HCT116 (cell line): ENCODE data around the gene GALNS. TPM values are rescaled to one million over a fixed set of nuclear protein-coding genes. Genes with fewer than 3 reads are reported as not detected.

ENCODE experiments used
- ATAC-seq: fragments of 200-7000 bp; cut with Tn5 transposase; 2 replicates; pipeline ENCODE4 v1.9.1; 2020; ENCODE audit warnings: mild to moderate bottlenecking, moderate library complexity
- BruUV-seq: library from RNA; stranded (reverse); fragments of 400-500 nt; replicated peaks from 2 replicates; lab custom pipeline; 2021; lab: Mats Ljungman, UMichigan
- CTCF ChIA-PET: fragments of 300-600 bp; sonication (Branson Sonifier 250); formaldehyde crosslinking; loops from one replicate; lab custom pipeline; 2021; ENCODE audit warnings: antibody characterized with exemption; lab: Charles Lee
- POLR2A ChIA-PET: fragments of 300-600, 350-600 bp; sonication (Branson Sonifier 250); formaldehyde crosslinking; loops from one replicate; lab custom pipeline; 2021; ENCODE audit warnings: antibody characterized with exemption; lab: Charles Lee
- RAD21 ChIA-PET, 2 experiments: fragments of 300-600 bp; sonication (Branson Sonifier 250); formaldehyde crosslinking; loops; one replicate each; lab custom pipeline; 2023; ENCODE audit warnings: low total read pairs in 2 of 2; ENCODE audit not compliant: uncharacterized antibody in 2 of 2, unreplicated experiment in 2 of 2, low non-redundant PET in 1 of 2; lab: Charles Lee
- DNase-seq: peaks from one replicate; pipeline ENCODE4 v3.0.0-alpha.2; 2010; ENCODE audit warnings: low read depth, low spot score
- H2AFZ ChIP-seq: fragments of 200-600 bp; shearing (Covaris generic), sonication (generic); 2 replicates; pipeline ENCODE4 v1.6.1; 2017; ENCODE audit warnings: low read depth, mixed run types, mixed read lengths, antibody characterized with exemption, low read length; ENCODE audit not compliant: poor library complexity, severe bottlenecking
- H3K27ac ChIP-seq: 2 replicates; pipeline ENCODE4 v1.5.1; 2012; ENCODE audit warnings: low read depth, low read length
- H3K27me3 ChIP-seq: fragments of 200-600 bp; sonication (generic); 2 replicates; pipeline ENCODE4 v1.6.1; 2016; ENCODE audit warnings: mixed run types, low read length, mixed read lengths; ENCODE audit not compliant: insufficient read depth
- H3K36me3 ChIP-seq, 2 experiments: fragments of 200-500 bp in 1 of 2; fragments of 200-600 bp in 1 of 2; sonication (Bioruptor generic) in 1 of 2; sonication (generic) in 1 of 2; 2 replicates each; pipeline versions ENCODE4 v1.5.1 to v1.6.1; 2014 to 2016; ENCODE audit warnings: low read length in 2 of 2, inconsistent platforms in 1 of 2, mixed read lengths in 1 of 2, mixed run types in 1 of 2; ENCODE audit not compliant: insufficient read depth in 2 of 2, control insufficient read depth in 1 of 2
- H3K4me1 ChIP-seq, 2 experiments: fragments of 200-600 bp in 1 of 2; sonication (generic) in 1 of 2; 2 replicates each; pipeline versions ENCODE4 v1.5.1 to v1.6.1; 2012 to 2017; ENCODE audit warnings: low read length in 2 of 2, inconsistent platforms in 1 of 2, mild to moderate bottlenecking in 1 of 2, mixed read lengths in 1 of 2, mixed run types in 1 of 2, moderate library complexity in 1 of 2; ENCODE audit not compliant: insufficient read depth in 2 of 2, control insufficient read depth in 1 of 2
- H3K4me2 ChIP-seq: fragments of 200-600 bp; sonication (generic); 2 replicates; pipeline ENCODE4 v1.6.1; 2017; ENCODE audit warnings: mixed run types, low read length, mixed read lengths
- H3K4me3 ChIP-seq, 2 experiments: fragments of 200-600 bp in 1 of 2; sonication (generic) in 1 of 2; replicated peaks in 1 of 2; 2 replicates each; pipeline ENCODE4 v1.5.1; 2011 to 2016; ENCODE audit warnings: low read length in 2 of 2, control low read depth in 1 of 2, low read depth in 1 of 2, mild to moderate bottlenecking in 1 of 2, mixed read lengths in 1 of 2, mixed run types in 1 of 2
- H3K79me2 ChIP-seq: fragments of 200-600 bp; sonication (generic); 2 replicates; pipeline ENCODE4 v1.6.1; 2017; ENCODE audit warnings: mild to moderate bottlenecking, mixed run types, low read length, moderate library complexity, mixed read lengths; ENCODE audit not compliant: insufficient read depth
- H3K9ac ChIP-seq: fragments of 200-600 bp; sonication (generic); 2 replicates; pipeline ENCODE4 v1.6.1; 2016; ENCODE audit warnings: low read length, mixed read lengths
- H3K9me2 ChIP-seq: fragments of 200-600 bp; sonication (generic), shearing (Covaris generic); 2 replicates; pipeline ENCODE4 v1.6.1; 2017; ENCODE audit warnings: mixed run types, mild to moderate bottlenecking, moderate library complexity; ENCODE audit not compliant: insufficient read depth
- H3K9me3 ChIP-seq, 2 experiments: fragments of 200-500 bp in 1 of 2; fragments of 200-600 bp in 1 of 2; sonication (Bioruptor generic) in 1 of 2; sonication (generic) in 1 of 2; 2 replicates each; pipeline ENCODE4 v1.6.1; 2014 to 2017; ENCODE audit warnings: low read length in 2 of 2, mixed read lengths in 2 of 2, inconsistent platforms in 1 of 2, low read depth in 1 of 2, mild to moderate bottlenecking in 1 of 2, mixed run types in 1 of 2, moderate library complexity in 1 of 2; ENCODE audit not compliant: control insufficient read depth in 1 of 2, insufficient read depth in 1 of 2
- H4K20me1 ChIP-seq: fragments of 200-600 bp; sonication (generic), shearing (Covaris generic); 2 replicates; pipeline ENCODE4 v1.6.1; 2017; ENCODE audit warnings: mixed run types, mild to moderate bottlenecking, moderate library complexity; ENCODE audit not compliant: insufficient read depth
- ATF3 ChIP-seq: IDR thresholded peaks from 2 replicates; pipeline ENCODE4 v1.6.1; 2012
- CEBPB ChIP-seq: IDR thresholded peaks from 2 replicates; pipeline ENCODE4 v1.6.1; 2012; ENCODE audit warnings: low read depth
- EGR1 ChIP-seq: IDR thresholded peaks from 2 replicates; pipeline ENCODE4 v1.6.1; 2012; ENCODE audit warnings: low read depth
- ELF1 ChIP-seq: IDR thresholded peaks from 2 replicates; pipeline ENCODE4 v1.6.1; 2012; ENCODE audit warnings: low read depth, borderline replicate concordance
- EZH2 ChIP-seq: fragments of 200-600 bp; sonication (generic); IDR thresholded peaks from 2 replicates; pipeline ENCODE4 v1.6.1; 2017; ENCODE audit warnings: antibody characterized with exemption, mixed run types
- EZH2phosphoT487 ChIP-seq: fragments of 200-600 bp; IDR thresholded peaks from 2 replicates; pipeline ENCODE4 v1.6.1; 2018; ENCODE audit warnings: antibody characterized with exemption, borderline replicate concordance
- FOSL1 ChIP-seq: IDR thresholded peaks from 2 replicates; pipeline ENCODE4 v1.6.1; 2012; ENCODE audit warnings: low read depth
- POLR2A ChIP-seq: IDR thresholded peaks from 2 replicates; pipeline ENCODE4 v1.7.0; 2011; ENCODE audit warnings: borderline replicate concordance; ENCODE audit not compliant: insufficient read depth, insufficient read length; ENCODE audit errors: extremely low read depth
- POLR2AphosphoS5 ChIP-seq: IDR thresholded peaks from 2 replicates; pipeline ENCODE4 v1.6.1; 2011; ENCODE audit warnings: mild to moderate bottlenecking, low read depth, low read length, moderate library complexity
- RAD21 ChIP-seq: IDR thresholded peaks from 2 replicates; pipeline ENCODE4 v1.6.1; 2012; ENCODE audit warnings: low read depth, mild to moderate bottlenecking
- SIN3A ChIP-seq: IDR thresholded peaks from 2 replicates; pipeline ENCODE4 v1.6.1; 2012; ENCODE audit warnings: low read depth
- SP1 ChIP-seq: IDR thresholded peaks from 2 replicates; pipeline ENCODE4 v1.6.1; 2012; ENCODE audit warnings: low read depth
- TCF7L2 ChIP-seq: IDR thresholded peaks from 2 replicates; pipeline ENCODE4 v1.7.0; 2011; ENCODE audit warnings: borderline replicate concordance, inconsistent platforms; ENCODE audit not compliant: insufficient read depth, insufficient read length; ENCODE audit errors: extremely low read depth
- ZFX ChIP-seq: fragments of 450-650 bp; IDR thresholded peaks from 2 replicates; pipeline ENCODE4 v1.6.1; 2017
- intact Hi-C: fragments of 100-400 bp; cut with micrococcal nuclease; formaldehyde crosslinking; loops from 2 replicates; pipeline ENCODE4 v1.10.0; 2022
- total RNA-seq: library from RNA; stranded (reverse); gene quantifications from one replicate; pipeline ENCODE4 v1.2.1, GENCODE V29; 2021; ENCODE audit not compliant: unreplicated experiment

The GALNS gene
- total RNA-seq, 1 experiment from 2014 or later, result 44.6 TPM

- H3K4me2 ChIP-seq, result no peak overlapping the region
- intact Hi-C loops, result no loop called here
- no peaks in the 10 kb centered on the region for H3K79me2 ChIP-seq
- CTCF ChIA-PET, result interaction anchor here (1.0 kb wide), 1 partner anchor 9 kb away, joined by 3 read pairs; the partner anchor contains the start of genes GALNS and TRAPPC2L
- no peak overlapping the region for H3K27ac ChIP-seq
- RAD21 ChIA-PET, result no interaction called here
- POLR2A ChIA-PET, result no interaction called here
- TF ChIP-seq ATF3 (no peak), CEBPB (no peak), FOSL1 (no peak), SP1 (no peak), EZH2phosphoT487 (no peak), ELF1 (no peak), TCF7L2 (no peak), POLR2A (no peak), EZH2 (no peak), EGR1 (no peak), POLR2AphosphoS5 (no peak), ZFX (no peak), SIN3A (no peak)
- H2AFZ ChIP-seq, result no peak overlapping the region
- H3K9ac ChIP-seq, result no peak overlapping the region
- ATAC-seq, result no peak
- H3K9me3 ChIP-seq, result no peaks in the 10 kb centered on the region
- no peaks in the 10 kb centered on the region for H3K27me3 ChIP-seq
- DNase-seq, result no peak
- no peaks in the 10 kb centered on the region for H3K9me2 ChIP-seq
- no peak overlapping the region for H3K4me3 ChIP-seq
- BruUV-seq, result no TSS peak
- H3K4me1 ChIP-seq, result no peaks in the 10 kb centered on the region
- H4K20me1 ChIP-seq, result no peaks in the 10 kb centered on the region
- H3K36me3 ChIP-seq, result peaks cover 8 to 10% of the 10 kb centered on the region in 2 experiments; a peak in 3 of 4 replicates
Measured at GRCh38 chr16:88865310-88865709, 8.6 kb upstream of the GALNS start.

DNA sequence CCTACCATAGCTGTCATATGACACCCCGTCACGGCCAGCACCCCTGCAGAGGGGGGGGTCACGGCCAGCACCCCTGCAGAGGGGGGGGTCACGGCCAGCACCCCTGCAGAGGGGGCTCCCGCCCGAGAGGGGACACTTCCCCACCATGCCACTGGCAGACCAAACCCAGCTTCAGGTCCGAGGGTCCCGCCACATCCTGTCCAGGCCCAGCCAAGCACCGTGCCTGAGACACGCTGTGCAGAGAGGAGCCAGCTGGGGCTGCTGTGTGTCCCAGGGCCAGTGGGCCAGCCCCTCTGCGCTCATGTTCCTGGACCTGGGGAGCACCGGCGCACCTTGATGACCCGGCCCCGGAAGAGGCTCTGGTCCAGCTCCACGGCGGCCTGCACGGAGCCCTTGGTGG, 7.8 kb upstream of the GALNS start:
- Histone ChIP-seq H3K4me2 (no peak overlapping the region), H3K4me3 (no peak overlapping the region), H3K4me1 (no peaks in the 10 kb centered on the region), H3K79me2 (no peaks in the 10 kb centered on the region), H3K36me3 (peaks cover 15 to 18% of the 10 kb centered on the region in 2 experiments; a peak in 3 of 4 replicates), H3K27ac (no peak overlapping the region), H4K20me1 (no peaks in the 10 kb centered on the region), H3K9ac (no peak overlapping the region), H3K27me3 (no peaks in the 10 kb centered on the region), H3K9me2 (no peaks in the 10 kb centered on the region), H2AFZ (no peak overlapping the region), H3K9me3 (no peaks in the 10 kb centered on the region)
- intact Hi-C loops, result no loop called here
- TF ChIP-seq TCF7L2, result no peak
- TF ChIP-seq CEBPB, result no peak
- no peak for TF ChIP-seq FOSL1
- TF ChIP-seq SP1, result no peak
- no peak for TF ChIP-seq RAD21
- no peak for TF ChIP-seq EZH2
- DNase-seq, result no peak
- ChIA-PET CTCF (interaction anchor here (0.7 to 1.0 kb wide), 2 partner anchors 8 to 13 kb away, joined by 3 read pairs; partner anchors contain the start of genes GALNS and TRAPPC2L), RAD21 (no interaction called here), POLR2A (no interaction called here)
- peak; percentile 24 for ATAC-seq
- no TSS peak for BruUV-seq
